Adrenal gland (tissue), 12 donors: ENCODE data around the gene HIPK4. TPM values are rescaled to one million over a fixed set of nuclear protein-coding genes. Genes with fewer than 3 reads are reported as not detected.

Experiments
- DNase-seq, 7 donors: peaks; one replicate each; pipeline ENCODE4 v3.0.0-alpha.2; 2019 to 2020
- H3K27ac ChIP-seq, 5 donors: fragments of 200-600 bp; sonication (generic) in 4 of 5; 1 replicate in 3 of 5; 2 replicates in 2 of 5; pipeline versions ENCODE4 v1.5.1 to v1.8.0; 2016 to 2020; ENCODE audit warnings: mild to moderate bottlenecking in 1 of 5
- H3K27me3 ChIP-seq: fragments of 200-600 bp; 2 replicates; pipeline ENCODE4 v1.8.0; 2021
- H3K36me3 ChIP-seq, 2 donors: fragments of 200-600 bp; replicated peaks in 1 of 2; 1 replicate in 1 of 2; 2 replicates in 1 of 2; pipeline versions ENCODE4 v1.5.1 to v1.8.0; 2018 to 2022
- H3K4me1 ChIP-seq, 2 donors: fragments of 200-600 bp; replicated peaks in 1 of 2; 1 replicate in 1 of 2; 2 replicates in 1 of 2; pipeline versions ENCODE4 v1.5.1 to v1.8.0; 2018 to 2021
- H3K4me3 ChIP-seq, 4 donors: fragments of 200-600 bp; sonication (generic) in 3 of 4; one replicate each; pipeline ENCODE4 v1.5.1; 2016 to 2018
- H3K9me3 ChIP-seq, 3 donors: fragments of 200-600 bp; sonication (generic) in 1 of 3; replicated peaks in 1 of 3; 1 replicate in 2 of 3; 2 replicates in 1 of 3; pipeline versions ENCODE4 v1.5.1 to v1.8.0; 2016 to 2021
- CTCF ChIP-seq, 6 experiments: fragments of 450-650 bp in 4 of 6; fragments of 200-600 bp in 2 of 6; sonication (generic) in 1 of 6; IDR thresholded peaks; 1 replicate in 5 of 6; 2 replicates in 1 of 6; pipeline versions ENCODE4 v1.5.1 to v1.8.0; 2016 to 2021; ENCODE audit warnings: antibody characterized with exemption in 6 of 6, mild to moderate bottlenecking in 2 of 6, moderate library complexity in 1 of 6
- POLR2A ChIP-seq, 2 donors: fragments of 450-650 bp; IDR thresholded peaks; one replicate each; pipeline ENCODE4 v1.6.1; 2017; ENCODE audit warnings: antibody characterized with exemption in 2 of 2, mild to moderate bottlenecking in 2 of 2, moderate library complexity in 1 of 2
- WGBS, 4 donors: extraction: QIAGEN DNeasy Blood & Tissue Kit in 2 of 4; methylation state at CpG; one replicate each; pipeline versions ENCODE4 v1.1.5 to v1.1.7; 2013 to 2017; 5-methylcytosine and 5-hydroxymethylcytosine counted together
- intact Hi-C, 2 donors: fragments of 100-400 bp; cut with DNase I; formaldehyde crosslinking; loops; one replicate each; pipeline versions ENCODE4 v1.14.1 to v1.15.0; 2022 to 2023
- polyA plus RNA-seq, 3 donors: library from polyadenylated mRNA; stranded (reverse); fragments of 200-250 nt in 2 of 3; fragments of 350-450 nt in 1 of 3; fragmentation: Illumina TruSeq in 1 of 3; extraction: RNeasy Lipid Tissue Mini Kit (QIAGEN cat#74804) in 1 of 3; gene quantifications; one replicate each; pipeline ENCODE4 v1.2.3, GENCODE V29; 2013 to 2014
- total RNA-seq, 9 donors: library from RNA; depleted of rRNA in 4 of 9; stranded (reverse); fragments of >200 nt in 4 of 9; fragments of 120-200 nt in 1 of 9; fragmentation: NEBNext Ultra II Directional in 1 of 9; extraction: Animal tissue kit (Norgen Biotek cat#: 25700) in 1 of 9; gene quantifications; one replicate each; pipeline versions ENCODE4 v1.1.0 to v1.2.4, GENCODE V29; 2013 to 2023
- donor health status: healthy with polysubstance abuse.
- donor health status: Bipolar disorder and iron deficiency.
- donor health status: DM: yes; HTN: yes; CAD: no.
- donor health status: DM: no; HTN: no; CAD: no.
- donor health status: DM: no; HTN: no; CAD: no.
- donor health status: DM: yes; HTN: yes; CAD: no.

HIPK4 gene
- total and polyA plus RNA-seq, 12 donors: 0.06 to 0.34 (median 0.20) TPM; not detected in 3

DNA sequence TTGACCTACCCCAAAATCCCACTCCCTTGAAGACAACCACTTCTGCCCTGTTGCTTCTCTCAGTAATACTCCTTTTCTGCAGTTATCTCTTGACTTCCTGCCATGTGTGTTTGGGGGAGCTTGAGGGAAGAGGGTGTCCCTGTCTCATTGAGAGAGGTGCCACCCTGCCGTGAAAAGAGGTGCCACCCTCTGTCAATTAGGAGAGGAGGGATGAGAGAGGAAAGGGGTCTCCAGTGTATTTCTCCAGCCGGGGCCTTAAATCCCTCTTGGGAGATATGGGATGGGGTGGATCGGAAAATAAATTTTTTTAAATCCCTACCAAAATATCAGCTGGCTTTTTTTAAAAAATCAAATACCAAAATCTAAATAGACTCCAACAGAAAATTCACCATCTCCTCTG lies 25.0 kb downstream of the HIPK4 start:
- Histone ChIP-seq H3K36me3 (peaks cover 0 to 34% of the 10 kb centered on the region in 2 donors), H3K27me3 (no peaks in the 10 kb centered on the region), H3K27ac (no peak overlapping the region), H3K9me3 (no peaks in the 10 kb centered on the region), H3K4me3 (peak overlapping the region in 2 of 4 donors; percentile 24 to 69), H3K4me1 (peaks cover 6 to 22% of the 10 kb centered on the region in 2 donors)
- intact Hi-C loops: no loop called here
- DNase-seq: no peak
- TF ChIP-seq POLR2A (IDR thresholded peaks at IDR 0.05): no peak
- no peak for TF ChIP-seq CTCF (IDR thresholded peaks at IDR 0.05)
- WGBS, 4 donors: 48 to 57% (median 53%) methylated on average over 3 of the region's 3 CpGs

GRCh38 chr19:40363069-40363468 lies 26.9 kb downstream of the HIPK4 start:
- no peak for TF ChIP-seq POLR2A (IDR thresholded peaks at IDR 0.05)
- Histone ChIP-seq H3K27ac (no peak overlapping the region), H3K4me3 (no peak overlapping the region), H3K36me3 (peaks cover 0 to 23% of the 10 kb centered on the region in 2 donors), H3K9me3 (no peaks in the 10 kb centered on the region), H3K4me1 (peaks cover 6 to 22% of the 10 kb centered on the region in 2 donors), H3K27me3 (no peaks in the 10 kb centered on the region)
- intact Hi-C loops: no loop called here
- 67 to 82% (median 71%) methylated on average over 5 of the region's 5 CpGs for WGBS, 4 donors
- DNase-seq: no peak

DNA sequence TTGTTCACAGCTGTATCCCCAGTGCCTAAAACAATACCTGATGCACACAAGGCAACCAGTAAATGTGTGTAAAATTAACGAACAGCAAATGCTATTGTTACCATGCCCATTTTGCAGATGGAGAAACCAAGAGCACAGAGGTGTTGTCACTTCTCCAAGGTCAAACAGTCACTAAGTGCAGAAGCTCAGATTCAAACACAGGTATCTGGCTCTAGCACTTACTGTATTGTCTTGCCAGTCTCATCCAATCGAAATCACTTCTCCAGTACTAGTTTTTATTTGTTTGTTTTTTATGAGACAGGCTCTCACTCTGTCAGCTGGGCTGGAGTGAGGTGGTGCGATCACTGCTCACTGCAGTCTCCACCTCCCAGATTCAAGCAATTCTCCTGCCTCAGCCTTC lies 27.8 kb downstream of the HIPK4 start:
- intact Hi-C loops: no loop called here
- Histone ChIP-seq H3K9me3 (no peaks in the 10 kb centered on the region), H3K27ac (no peak overlapping the region), H3K4me1 (peaks cover 6 to 22% of the 10 kb centered on the region in 2 donors), H3K4me3 (no peak overlapping the region), H3K36me3 (peaks cover 0 to 13% of the 10 kb centered on the region in 2 donors), H3K27me3 (no peaks in the 10 kb centered on the region)
- TF ChIP-seq CTCF (IDR thresholded peaks at IDR 0.05) (no peak), POLR2A (IDR thresholded peaks at IDR 0.05) (no peak)
- 89 to 96% (median 93%) methylated on average over 3 of the region's 3 CpGs for WGBS, 4 donors
- DNase-seq: no peak

- DNase-seq: peak in 5 of 7 donors; percentile 39 to 64 (median 57)
Observed at GRCh38 chr19:40360708-40361241, 29.2 kb downstream of the HIPK4 start.

More at GRCh38 chr19:40360708-40361241, 29.2 kb downstream of the HIPK4 start:
- TF ChIP-seq POLR2A (IDR thresholded peaks at IDR 0.05) (no peak), CTCF (IDR thresholded peaks at IDR 0.05) (no peak)
- H3K4me3 ChIP-seq: no peak overlapping the region
- no peaks in the 10 kb centered on the region for H3K27me3 ChIP-seq
- 71 to 82% (median 78%) methylated on average over 10 to 12 of the region's 12 CpGs for WGBS, 4 donors
- H3K9me3 ChIP-seq: no peaks in the 10 kb centered on the region
- intact Hi-C loops: no loop called here
- H3K36me3 ChIP-seq: peaks cover 0 to 7% of the 10 kb centered on the region in 2 donors
- peak overlapping the region in 2 of 5 donors; percentile 27 to 38 for H3K27ac ChIP-seq
- H3K4me1 ChIP-seq: peaks cover 6 to 16% of the 10 kb centered on the region in 2 donors
